Stimulated activated naive CD8-positive, alpha-beta T cell treated with anti-CD3 and anti-CD28 coated beads, Interleukin-15, Interleukin-2, amounts not matched to agents 100 ng/mL and 50 ng/mL, for 24 hours (primary cell): ENCODE measurements around the gene PLXNB3.

Experiments used
- H3K27ac Mint-ChIP-seq: one replicate; pipeline ENCODE4 v1.8.0; 2021; ENCODE audit warnings: mild to moderate bottlenecking, mixed read lengths
- H3K27me3 Mint-ChIP-seq: one replicate; pipeline ENCODE4 v1.8.0; 2021; ENCODE audit warnings: mixed read lengths
- H3K36me3 Mint-ChIP-seq: one replicate; pipeline ENCODE4 v1.8.0; 2021; ENCODE audit warnings: low read depth, mixed read lengths
- H3K4me1 Mint-ChIP-seq: one replicate; pipeline ENCODE4 v1.8.0; 2021; ENCODE audit warnings: low read depth, mixed read lengths
- H3K4me3 Mint-ChIP-seq: one replicate; pipeline ENCODE4 v1.8.0; 2021; ENCODE audit warnings: mild to moderate bottlenecking, mixed read lengths
- H3K9me3 Mint-ChIP-seq: one replicate; pipeline ENCODE4 v1.8.0; 2021; ENCODE audit warnings: mixed read lengths

PLXNB3 gene

GRCh38 chrX:153763989-153764755 lies at the start of gene PLXNB3:
PLXNB3 (plus strand) TSS chrX:153764249; CDS start chrX:153765536, 1,287 bp downstream.
- no peaks in the 10 kb centered on the region for H3K36me3 Mint-ChIP-seq
- peaks cover 17% of the 10 kb centered on the region for H3K4me1 Mint-ChIP-seq
- H3K9me3 Mint-ChIP-seq = no peaks in the 10 kb centered on the region
- no peaks in the 10 kb centered on the region for H3K27me3 Mint-ChIP-seq
- H3K4me3 Mint-ChIP-seq = no peak within 1 kb of the TSS
- H3K27ac Mint-ChIP-seq = no peak within 1 kb of the TSS

- Mint-ChIP-seq H3K36me3 (peaks cover 30% of the 10 kb centered on the region), H3K4me1 (no peaks in the 10 kb centered on the region), H3K9me3 (no peaks in the 10 kb centered on the region), H3K4me3 (no peak overlapping the region), H3K27me3 (no peaks in the 10 kb centered on the region), H3K27ac (no peak overlapping the region)
Observed at GRCh38 chrX:153714256-153714655, 49.8 kb upstream of the PLXNB3 start.

DNA sequence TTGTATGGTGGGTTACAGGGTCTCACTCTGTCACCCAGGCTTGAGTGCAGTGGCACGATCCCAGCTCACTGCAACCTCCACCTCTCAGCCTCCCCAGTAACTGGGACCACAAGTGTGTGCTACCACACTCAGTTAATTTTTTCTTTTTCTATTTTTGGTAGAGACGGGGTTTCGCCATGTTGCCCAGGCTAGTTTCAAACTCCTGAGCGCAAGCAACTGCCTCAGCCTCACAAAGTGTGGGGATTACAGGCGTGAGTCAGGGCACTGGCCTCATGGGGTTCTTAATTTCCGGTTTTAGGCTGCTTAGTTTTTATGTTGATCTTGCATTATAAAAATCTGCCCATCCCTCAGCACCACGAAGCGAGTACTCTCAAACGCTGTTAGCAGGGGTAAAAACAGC lies 46.6 kb upstream of the PLXNB3 start:
- Mint-ChIP-seq H3K27ac (no peak overlapping the region), H3K9me3 (no peaks in the 10 kb centered on the region), H3K27me3 (no peaks in the 10 kb centered on the region), H3K4me3 (no peak overlapping the region), H3K4me1 (peaks cover 7% of the 10 kb centered on the region), H3K36me3 (peaks cover 43% of the 10 kb centered on the region)

- Mint-ChIP-seq H3K27ac (no peak overlapping the region), H3K4me3 (no peak overlapping the region), H3K9me3 (no peaks in the 10 kb centered on the region), H3K27me3 (no peaks in the 10 kb centered on the region), H3K36me3 (peaks cover 33% of the 10 kb centered on the region), H3K4me1 (peaks cover 10% of the 10 kb centered on the region)
Observed at GRCh38 chrX:153719238-153719637, 44.8 kb upstream of the PLXNB3 start.

DNA sequence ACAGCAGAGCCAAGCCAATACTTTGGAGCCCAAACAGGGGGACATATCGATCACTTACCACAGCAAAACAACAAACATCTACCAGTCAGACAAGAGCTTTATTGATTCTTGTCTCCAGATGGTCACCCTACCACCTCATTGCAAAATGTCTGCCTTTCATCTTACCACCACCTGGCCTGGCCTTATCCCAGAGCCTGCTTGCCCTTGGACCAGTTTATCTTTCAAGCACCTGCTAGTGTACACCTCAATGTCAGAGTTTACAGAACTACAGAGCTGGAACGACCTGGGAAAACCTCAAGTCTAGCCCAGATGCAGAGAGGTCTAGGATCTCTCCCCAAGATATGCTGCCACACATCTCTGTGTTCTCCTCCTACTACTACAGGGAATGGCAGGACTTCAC lies 44.3 kb upstream of the PLXNB3 start:
- H3K4me3 Mint-ChIP-seq = no peak overlapping the region
- H3K9me3 Mint-ChIP-seq = no peaks in the 10 kb centered on the region
- H3K27me3 Mint-ChIP-seq = no peaks in the 10 kb centered on the region
- H3K36me3 Mint-ChIP-seq = peaks cover 31% of the 10 kb centered on the region
- no peak overlapping the region for H3K27ac Mint-ChIP-seq
- peaks cover 10% of the 10 kb centered on the region for H3K4me1 Mint-ChIP-seq

GRCh38 chrX:153722704-153723350 lies 41.2 kb upstream of the PLXNB3 start:
- peak overlapping the region; percentile 89 for H3K4me3 Mint-ChIP-seq
- H3K4me1 Mint-ChIP-seq = peaks cover 24% of the 10 kb centered on the region
- peak overlapping the region; percentile 84 for H3K27ac Mint-ChIP-seq
- no peaks in the 10 kb centered on the region for H3K9me3 Mint-ChIP-seq
- H3K27me3 Mint-ChIP-seq = no peaks in the 10 kb centered on the region
- H3K36me3 Mint-ChIP-seq = peaks cover 24% of the 10 kb centered on the region

DNA sequence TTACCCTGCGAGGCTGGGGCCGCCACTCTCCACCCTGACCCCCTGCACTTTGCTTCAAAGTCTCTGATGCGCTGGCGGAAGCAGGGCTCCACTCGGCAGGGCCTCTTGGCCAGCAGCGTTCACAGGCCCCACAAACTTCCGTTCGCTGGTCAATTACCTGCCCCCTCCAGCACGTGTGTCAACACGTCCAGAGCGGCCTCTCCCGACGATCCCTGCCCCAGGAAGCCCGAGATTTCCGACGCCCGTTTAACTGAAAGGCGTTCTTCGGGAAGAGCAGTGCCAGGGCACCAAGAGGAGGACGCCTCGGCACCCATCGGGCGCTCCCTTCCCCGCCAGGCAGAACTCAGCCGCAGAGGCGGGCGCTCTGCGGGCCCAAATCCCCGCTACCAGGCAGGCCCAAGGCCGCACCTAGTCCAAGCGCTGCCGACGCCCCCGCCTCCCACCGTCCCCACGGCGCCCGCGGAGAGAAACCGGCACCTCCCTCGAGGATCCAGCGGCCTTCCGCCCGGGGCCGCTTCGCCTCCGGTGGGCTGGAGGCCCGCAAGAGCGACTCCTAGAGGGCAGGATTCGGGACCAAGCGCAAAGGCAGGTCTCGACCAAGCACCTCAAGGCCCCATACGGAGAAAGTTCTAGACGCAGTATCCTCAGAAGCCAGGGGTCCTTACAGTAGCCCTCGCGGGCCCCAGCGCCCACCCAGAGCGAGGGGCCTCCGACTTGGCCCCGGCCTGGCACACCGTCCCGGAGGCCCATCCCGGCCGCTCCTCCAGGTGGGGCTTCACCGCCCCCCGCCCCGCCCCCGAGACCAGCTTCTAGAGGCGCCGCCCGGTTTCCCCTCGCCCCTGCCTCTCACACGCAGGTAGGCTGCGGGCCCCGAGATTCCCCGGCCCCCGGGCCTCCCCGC lies 40.4 kb upstream of the PLXNB3 start:
- H3K27ac Mint-ChIP-seq = peak overlapping the region; percentile 84
- peaks cover 25% of the 10 kb centered on the region for H3K4me1 Mint-ChIP-seq
- no peaks in the 10 kb centered on the region for H3K27me3 Mint-ChIP-seq
- no peaks in the 10 kb centered on the region for H3K9me3 Mint-ChIP-seq
- peak overlapping the region; percentile 89 for H3K4me3 Mint-ChIP-seq
- peaks cover 24% of the 10 kb centered on the region for H3K36me3 Mint-ChIP-seq

GRCh38 chrX:153724252-153725038 lies 39.6 kb upstream of the PLXNB3 start, which contains the start of the genes ABCD1 and BCAP31:
ABCD1 (plus strand) TSS chrX:153724856; CDS start chrX:153725267, 411 bp downstream.
BCAP31 (minus strand) TSS chrX:153724387; CDS start chrX:153723244, 1,143 bp downstream.
- Mint-ChIP-seq H3K36me3 (peaks cover 16% of the 10 kb centered on the region), H3K9me3 (no peaks in the 10 kb centered on the region), H3K4me3 (peak within 1 kb of the TSS; percentile 89), H3K4me1 (peaks cover 25% of the 10 kb centered on the region), H3K27ac (peak within 1 kb of the TSS; percentile 84), H3K27me3 (no peaks in the 10 kb centered on the region)

- H3K27ac Mint-ChIP-seq = no peak overlapping the region
- H3K27me3 Mint-ChIP-seq = no peaks in the 10 kb centered on the region
- peaks cover 25% of the 10 kb centered on the region for H3K4me1 Mint-ChIP-seq
Observed at GRCh38 chrX:153725039-153725831, 38.8 kb upstream of the PLXNB3 start.

DNA sequence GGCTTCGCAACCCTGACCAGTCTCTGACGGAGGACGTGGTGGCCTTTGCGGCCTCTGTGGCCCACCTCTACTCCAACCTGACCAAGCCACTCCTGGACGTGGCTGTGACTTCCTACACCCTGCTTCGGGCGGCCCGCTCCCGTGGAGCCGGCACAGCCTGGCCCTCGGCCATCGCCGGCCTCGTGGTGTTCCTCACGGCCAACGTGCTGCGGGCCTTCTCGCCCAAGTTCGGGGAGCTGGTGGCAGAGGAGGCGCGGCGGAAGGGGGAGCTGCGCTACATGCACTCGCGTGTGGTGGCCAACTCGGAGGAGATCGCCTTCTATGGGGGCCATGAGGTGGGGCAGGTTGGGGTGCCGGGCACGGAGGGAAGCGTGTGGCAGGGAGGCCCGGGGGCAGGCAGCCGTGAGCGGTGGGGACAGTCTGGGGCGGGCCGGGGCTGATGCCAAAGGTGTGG lies 38.2 kb upstream of the PLXNB3 start:
- Mint-ChIP-seq H3K4me1 (peaks cover 28% of the 10 kb centered on the region), H3K4me3 (peak overlapping the region; percentile 54), H3K27me3 (no peaks in the 10 kb centered on the region), H3K27ac (no peak overlapping the region), H3K9me3 (no peaks in the 10 kb centered on the region), H3K36me3 (peaks cover 8% of the 10 kb centered on the region)

More at GRCh38 chrX:153725039-153725831, 38.8 kb upstream of the PLXNB3 start:
- Mint-ChIP-seq H3K4me3 (peak overlapping the region; percentile 60), H3K9me3 (no peaks in the 10 kb centered on the region), H3K36me3 (peaks cover 12% of the 10 kb centered on the region)

- no peak overlapping the region for H3K27ac Mint-ChIP-seq
- peaks cover 7% of the 10 kb centered on the region for H3K36me3 Mint-ChIP-seq
- no peaks in the 10 kb centered on the region for H3K27me3 Mint-ChIP-seq
- peaks cover 34% of the 10 kb centered on the region for H3K4me1 Mint-ChIP-seq
- H3K9me3 Mint-ChIP-seq = no peaks in the 10 kb centered on the region
- peak overlapping the region; percentile 54 for H3K4me3 Mint-ChIP-seq
Observed at GRCh38 chrX:153726286-153727122, 37.5 kb upstream of the PLXNB3 start.

DNA sequence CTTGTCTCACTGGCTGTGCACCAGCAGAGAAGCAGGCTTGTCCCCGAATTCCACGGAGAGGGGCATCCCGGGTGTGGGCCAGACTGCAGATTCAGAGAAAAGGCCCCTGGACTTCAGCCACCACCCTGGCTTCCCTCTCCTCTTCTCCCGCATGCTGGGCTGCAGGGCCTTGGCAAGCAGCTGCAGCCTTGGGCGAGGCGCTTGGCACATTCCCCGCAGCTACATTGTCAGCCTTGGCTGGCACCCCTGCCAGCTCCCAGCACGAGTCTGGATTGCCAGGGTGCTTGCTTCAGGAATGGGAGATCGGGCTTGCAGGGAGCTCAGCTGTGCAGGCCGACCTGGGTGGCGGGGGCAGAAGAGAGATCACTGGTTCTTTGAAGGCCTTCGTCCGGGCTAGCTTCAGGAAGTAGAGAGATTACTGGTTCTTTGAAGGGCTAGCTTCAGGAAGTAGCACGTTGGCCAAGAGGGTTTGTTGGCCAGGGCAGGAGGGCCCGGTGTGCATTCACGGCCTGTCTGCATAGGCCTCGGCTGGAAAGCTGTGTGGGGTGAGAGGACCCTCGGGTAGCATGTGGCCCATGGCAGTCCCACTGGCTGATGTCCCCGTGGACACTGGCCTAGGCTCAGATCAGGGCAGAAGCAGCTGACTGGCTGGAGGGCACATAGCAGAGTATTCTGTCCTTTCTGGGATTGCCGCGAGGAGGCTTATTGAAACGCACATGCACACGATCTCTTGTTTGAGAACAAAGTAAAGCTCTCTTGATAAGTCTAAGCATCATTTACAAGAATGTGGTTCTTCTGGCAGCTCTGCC lies 36.7 kb upstream of the PLXNB3 start:
- no peaks in the 10 kb centered on the region for H3K27me3 Mint-ChIP-seq
- peaks cover under 1% of the 10 kb centered on the region for H3K36me3 Mint-ChIP-seq
- H3K4me3 Mint-ChIP-seq = peak overlapping the region; percentile 54
- H3K4me1 Mint-ChIP-seq = peaks cover 36% of the 10 kb centered on the region
- no peaks in the 10 kb centered on the region for H3K9me3 Mint-ChIP-seq
- no peak overlapping the region for H3K27ac Mint-ChIP-seq
